CD4-positive, alpha-beta T cell treated with Interleukin-17A for 4 hours (primary cell): Measurements from ENCODE around the gene KCNJ2.

Experiments
- DNase-seq: peaks from one replicate; pipeline ENCODE4 v3.0.0-alpha.2; 2020; ENCODE audit warnings: mixed read lengths

Gene KCNJ2

GRCh38 chr17:70161519-70161918 is 7.8 kb upstream of the KCNJ2 start:
- no peak for DNase-seq

- DNase-seq, result no peak
These were observed 3.9 kb upstream of the KCNJ2 start for GRCh38 chr17:70165383-70165782.

- DNase-seq, result no peak
These were observed 2.7 kb upstream of the KCNJ2 start for GRCh38 chr17:70166615-70167014.

- no peak for DNase-seq
These were observed 1.0 kb upstream of the KCNJ2 start for GRCh38 chr17:70168044-70168976.

GRCh38 chr17:70169709-70170597 is 621 bp downstream of the KCNJ2 start:
- no peak for DNase-seq

- no peak for DNase-seq
These were observed 1.8 kb downstream of the KCNJ2 start for GRCh38 chr17:70171159-70171558.

- DNase-seq, result no peak
These were observed 3.1 kb downstream of the KCNJ2 start for GRCh38 chr17:70172449-70172848.

- no peak for DNase-seq
These were observed 3.6 kb downstream of the KCNJ2 start for GRCh38 chr17:70172923-70173322.

- no peak for DNase-seq
These were observed 4.3 kb downstream of the KCNJ2 start for GRCh38 chr17:70173681-70174080.

GRCh38 chr17:70181376-70181775 is 12.0 kb downstream of the KCNJ2 start:
- no peak for DNase-seq

GRCh38 chr17:70181866-70182265 is 12.5 kb downstream of the KCNJ2 start:
- DNase-seq, result no peak

- DNase-seq, result no peak
These were observed 14.2 kb downstream of the KCNJ2 start for GRCh38 chr17:70183508-70183907.

GRCh38 chr17:70184207-70184606 is 14.9 kb downstream of the KCNJ2 start:
- no peak for DNase-seq

GRCh38 chr17:70184770-70185169 is 15.4 kb downstream of the KCNJ2 start:
- no peak for DNase-seq

GRCh38 chr17:70185285-70185684 is 16.0 kb downstream of the KCNJ2 start:
- DNase-seq, result no peak

GRCh38 chr17:70187383-70187782 is 18.1 kb downstream of the KCNJ2 start:
- no peak for DNase-seq

GRCh38 chr17:70190959-70191805 is 21.9 kb downstream of the KCNJ2 start:
- DNase-seq, result no peak

- DNase-seq, result no peak
These were observed 25.8 kb downstream of the KCNJ2 start for GRCh38 chr17:70195091-70195490.

GRCh38 chr17:70201872-70202419 is 32.6 kb downstream of the KCNJ2 start:
- no peak for DNase-seq

- no peak for DNase-seq
These were observed 33.5 kb downstream of the KCNJ2 start for GRCh38 chr17:70202840-70203239.

GRCh38 chr17:70204431-70204830 is 35.1 kb downstream of the KCNJ2 start:
- no peak for DNase-seq

- no peak for DNase-seq
These were observed 36.1 kb downstream of the KCNJ2 start for GRCh38 chr17:70205401-70205800.
